Testis (tissue), 3 donors: ENCODE data around the gene TNP2. TPM values are rescaled to one million over a fixed set of nuclear protein-coding genes. Genes with fewer than 3 reads are reported as not detected.

Experiments used
- DNase-seq: peaks from one replicate; pipeline ENCODE4 v3.0.0-alpha.2; 2019
- H3K27ac ChIP-seq, 2 donors: fragments of 200-600 bp; sonication (generic); one replicate each; pipeline ENCODE4 v1.5.1; 2019
- H3K27me3 ChIP-seq: fragments of 200-600 bp; sonication (generic); one replicate; pipeline ENCODE4 v1.5.1; 2019
- H3K36me3 ChIP-seq: fragments of 200-600 bp; sonication (generic); one replicate; pipeline ENCODE4 v1.5.1; 2017; ENCODE audit warnings: low read depth; ENCODE audit errors: missing control alignments
- H3K4me1 ChIP-seq: fragments of 200-600 bp; sonication (generic); one replicate; pipeline ENCODE4 v1.5.1; 2019
- H3K4me3 ChIP-seq, 2 donors: fragments of 200-600 bp; sonication (generic); one replicate each; pipeline ENCODE4 v1.5.1; 2017 to 2019
- H3K9me3 ChIP-seq: fragments of 200-600 bp; sonication (generic); one replicate; pipeline ENCODE4 v1.5.1; 2017
- CTCF ChIP-seq, 3 experiments: fragments of 450-650 bp in 2 of 3; fragments of 200-600 bp in 1 of 3; sonication (generic) in 1 of 3; IDR thresholded peaks; one replicate each; pipeline ENCODE4 v1.5.1; 2016 to 2019; ENCODE audit warnings: antibody characterized with exemption in 3 of 3, mild to moderate bottlenecking in 2 of 3, moderate library complexity in 1 of 3
- POLR2A ChIP-seq: fragments of 450-650 bp; IDR thresholded peaks from one replicate; pipeline ENCODE4 v1.6.1; 2017; ENCODE audit warnings: antibody characterized with exemption, mild to moderate bottlenecking, moderate library complexity
- WGBS, 2 donors: methylation state at CpG; one replicate each; pipeline ENCODE4 v1.1.5; 2018; 5-methylcytosine and 5-hydroxymethylcytosine counted together
- intact Hi-C: fragments of 100-400 bp; cut with DNase I; formaldehyde crosslinking; loops from one replicate; pipeline ENCODE4 v1.15.1; 2023; ENCODE audit warnings: low total_unique reads
- polyA plus RNA-seq: library from polyadenylated mRNA; stranded (reverse); fragments of 350-450 nt; fragmentation: Illumina TruSeq; extraction: RNeasy Lipid Tissue Mini Kit (QIAGEN cat#74804); gene quantifications from one replicate; pipeline ENCODE4 v1.2.3, GENCODE V29; 2014; ENCODE audit warnings: low read depth, low replicate concordance; ENCODE audit not compliant: insufficient read depth
- total RNA-seq, 2 donors: library from RNA; depleted of rRNA; stranded (reverse); fragments of >200 nt; gene quantifications; one replicate each; pipeline ENCODE4 v1.2.3, GENCODE V29; 2016

TNP2 gene
- total and polyA plus RNA-seq, 3 donors from 2014 or later = 10.2 to 38.4 (median 29.8) TPM

- Histone ChIP-seq H3K27me3 (no peaks in the 10 kb centered on the region), H3K9me3 (no peaks in the 10 kb centered on the region), H3K4me3 (no peak overlapping the region), H3K27ac (no peak overlapping the region), H3K4me1 (peaks cover 6% of the 10 kb centered on the region), H3K36me3 (no peaks in the 10 kb centered on the region)
- no peak for DNase-seq
- no peak for TF ChIP-seq POLR2A
- no peak for TF ChIP-seq CTCF (IDR thresholded peaks at IDR 0.05)
- intact Hi-C loops = no loop called here
- 78 to 85% methylated on average over 12 of the region's 12 CpGs for WGBS, 2 donors
These were observed 26.5 kb downstream of the TNP2 start for GRCh38 chr16:11242658-11243057.

- Histone ChIP-seq H3K9me3 (no peaks in the 10 kb centered on the region), H3K27me3 (no peaks in the 10 kb centered on the region), H3K4me3 (no peak overlapping the region), H3K4me1 (peaks cover 6% of the 10 kb centered on the region), H3K36me3 (no peaks in the 10 kb centered on the region), H3K27ac (no peak overlapping the region)
- DNase-seq = no peak
- intact Hi-C loops = no loop called here
- TF ChIP-seq CTCF (IDR thresholded peaks at IDR 0.05) (no peak), POLR2A (no peak)
- 93 to 95% methylated on average over 5 of the region's 5 CpGs for whole genome bisulfite sequencing, 2 donors
These were observed 27.5 kb downstream of the TNP2 start for GRCh38 chr16:11241480-11242204.

- Histone ChIP-seq H3K27ac (no peak overlapping the region), H3K9me3 (no peaks in the 10 kb centered on the region), H3K27me3 (no peaks in the 10 kb centered on the region), H3K4me1 (peaks cover 6% of the 10 kb centered on the region), H3K4me3 (no peak overlapping the region), H3K36me3 (no peaks in the 10 kb centered on the region)
- DNase-seq = no peak
- TF ChIP-seq POLR2A (no peak), CTCF (IDR thresholded peaks at IDR 0.05) (no peak)
- intact Hi-C loops = no loop called here
- WGBS, 2 donors = 82 to 85% methylated on average over 10 of the region's 10 CpGs
These were observed 28.3 kb downstream of the TNP2 start for GRCh38 chr16:11240636-11241473.

GRCh38 chr16:11239644-11240632 is 29.2 kb downstream of the TNP2 start:
- TF ChIP-seq POLR2A (no peak), CTCF (IDR thresholded peaks at IDR 0.05) (no peak)
- WGBS, 2 donors = 81 to 92% methylated on average over 10 of the region's 10 CpGs

More at GRCh38 chr16:11239644-11240632, 29.2 kb downstream of the TNP2 start:
- no peaks in the 10 kb centered on the region for H3K36me3 ChIP-seq
- no peak for DNase-seq
- H3K27ac ChIP-seq = no peak overlapping the region
- H3K4me3 ChIP-seq = no peak overlapping the region
- H3K9me3 ChIP-seq = no peaks in the 10 kb centered on the region
- peaks cover 6% of the 10 kb centered on the region for H3K4me1 ChIP-seq
- H3K27me3 ChIP-seq = no peaks in the 10 kb centered on the region
- intact Hi-C loops = no loop called here
